Transverse colon (tissue), 4 donors: ENCODE results near the gene FAM217A. TPM values are rescaled to one million over a fixed set of nuclear protein-coding genes. Genes with fewer than 3 reads are reported as not detected.

ENCODE experiments used
- DNase-seq: peaks from one replicate; pipeline ENCODE4 v3.0.0-alpha.2; 2019
- H3K27ac ChIP-seq, 4 donors: fragments of 200-600 bp; sonication (generic); 2 replicates each; pipeline ENCODE4 v1.5.1; 2016 to 2018; ENCODE audit warnings: inconsistent platforms in 4 of 4
- H3K27me3 ChIP-seq: fragments of 200-600 bp; sonication (generic); 2 replicates; pipeline ENCODE4 v1.5.1; 2017; ENCODE audit warnings: inconsistent platforms
- H3K36me3 ChIP-seq, 4 donors: fragments of 200-600 bp; sonication (generic); 2 replicates each; pipeline ENCODE4 v1.5.1; 2017 to 2019; ENCODE audit warnings: inconsistent platforms in 4 of 4
- H3K4me1 ChIP-seq, 4 donors: fragments of 200-600 bp; sonication (generic); 2 replicates each; pipeline ENCODE4 v1.5.1; 2017 to 2020; ENCODE audit warnings: inconsistent platforms in 4 of 4
- H3K4me3 ChIP-seq, 4 donors: fragments of 200-600 bp; sonication (generic); 1 replicate in 1 of 4; 2 replicates in 3 of 4; pipeline versions ENCODE4 v1.5.1 to v1.6.1; 2017 to 2019; ENCODE audit warnings: inconsistent platforms in 4 of 4
- H3K9me3 ChIP-seq, 2 donors: fragments of 200-600 bp; sonication (generic); 2 replicates each; pipeline ENCODE4 v1.5.1; 2017 to 2019; ENCODE audit warnings: inconsistent platforms in 2 of 2
- EP300 ChIP-seq: sonication (generic); formaldehyde crosslinking; IDR thresholded peaks from one replicate; pipeline ENCODE4 v1.6.1; 2017; ENCODE audit warnings: antibody characterized with exemption, low read depth
- POLR2A ChIP-seq: fragments of 450-650 bp; IDR thresholded peaks from one replicate; pipeline ENCODE4 v1.6.1; 2016; ENCODE audit warnings: antibody characterized with exemption, mild to moderate bottlenecking, moderate library complexity
- POLR2AphosphoS5 ChIP-seq, 3 donors: sonication (generic); formaldehyde crosslinking; IDR thresholded peaks; one replicate each; pipeline ENCODE4 v1.6.1; 2016; ENCODE audit warnings: antibody characterized with exemption in 3 of 3
- WGBS, 2 donors: methylation state at CpG; one replicate each; pipeline ENCODE4 v1.1.5; 2018; ENCODE audit warnings: low coverage in 1 of 2; 5-methylcytosine and 5-hydroxymethylcytosine counted together
- in situ Hi-C, 4 donors: fragments of 200-750 bp; cut with MboI; loops; one replicate each; pipeline versions ENCODE4 v1.15.0 to v1.15.1; 2017; ENCODE audit warnings: low sequenced_read_pairs in 3 of 4, low pct_ligation_motif_present in 1 of 4, low pct_unique_long_range_greater_than_20kb in 1 of 4
- intact Hi-C: fragments of 100-400 bp; cut with DNase I; formaldehyde crosslinking; loops from one replicate; pipeline ENCODE4 v1.15.1; 2023; ENCODE audit warnings: low total_unique reads
- total RNA-seq, 4 donors: library from RNA; depleted of rRNA; stranded (reverse); fragments of >200 nt; gene quantifications; one replicate each; pipeline ENCODE4 v1.1.0, GENCODE V29; 2016
- TF ChIP-seq, protein P1 (sequence below), 5 experiments: fragments of 200-600 bp in 3 of 5; fragments of 450-650 bp in 2 of 5; sonication (generic) in 3 of 5; IDR thresholded peaks; 1 replicate in 2 of 5; 2 replicates in 3 of 5; pipeline ENCODE4 v1.5.1; 2016 to 2017; ENCODE audit warnings: antibody characterized with exemption in 5 of 5, inconsistent platforms in 3 of 5, mild to moderate bottlenecking in 2 of 5, moderate library complexity in 1 of 5

The FAM217A gene, protein sequence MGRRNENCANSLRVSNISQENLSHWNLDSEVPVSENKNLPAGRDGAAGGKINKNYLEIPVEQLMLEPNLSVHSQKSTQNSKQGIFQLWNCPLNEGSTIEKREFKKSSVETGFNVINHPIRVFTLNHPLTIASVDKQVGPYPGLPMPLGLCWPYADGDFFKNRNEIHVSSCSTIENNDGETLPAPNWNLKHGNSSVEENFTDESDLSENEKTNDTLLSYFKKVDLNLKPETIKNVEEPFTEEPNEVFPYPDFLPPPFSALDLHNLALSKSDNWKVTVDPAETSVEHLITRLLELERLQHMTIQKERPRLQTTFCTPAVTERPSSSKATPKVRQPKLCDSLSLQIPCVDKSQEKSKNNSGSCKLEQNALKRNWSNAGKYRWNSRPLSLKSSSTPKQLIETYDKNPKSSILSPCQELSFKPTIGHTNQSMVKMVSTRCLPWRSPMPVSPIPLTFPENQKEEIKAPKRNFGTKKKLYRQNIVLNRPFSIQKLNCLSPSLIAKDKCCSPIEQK
- not detected for total RNA-seq

- intact Hi-C loops (no loop called here), in situ Hi-C loops (no loop called here)
- H3K27ac ChIP-seq = no peak within 1 kb of the TSS
- no peaks in the 10 kb centered on the region for H3K9me3 ChIP-seq
- WGBS, 2 donors = 81% methylated on average over 87 of the region's 91 CpGs; no CpG with 5 or more reads in 1 of the 2 donors
- no peaks in the 10 kb centered on the region for H3K36me3 ChIP-seq
- TF ChIP-seq POLR2A = no peak
- TF ChIP-seq, protein P1, sequence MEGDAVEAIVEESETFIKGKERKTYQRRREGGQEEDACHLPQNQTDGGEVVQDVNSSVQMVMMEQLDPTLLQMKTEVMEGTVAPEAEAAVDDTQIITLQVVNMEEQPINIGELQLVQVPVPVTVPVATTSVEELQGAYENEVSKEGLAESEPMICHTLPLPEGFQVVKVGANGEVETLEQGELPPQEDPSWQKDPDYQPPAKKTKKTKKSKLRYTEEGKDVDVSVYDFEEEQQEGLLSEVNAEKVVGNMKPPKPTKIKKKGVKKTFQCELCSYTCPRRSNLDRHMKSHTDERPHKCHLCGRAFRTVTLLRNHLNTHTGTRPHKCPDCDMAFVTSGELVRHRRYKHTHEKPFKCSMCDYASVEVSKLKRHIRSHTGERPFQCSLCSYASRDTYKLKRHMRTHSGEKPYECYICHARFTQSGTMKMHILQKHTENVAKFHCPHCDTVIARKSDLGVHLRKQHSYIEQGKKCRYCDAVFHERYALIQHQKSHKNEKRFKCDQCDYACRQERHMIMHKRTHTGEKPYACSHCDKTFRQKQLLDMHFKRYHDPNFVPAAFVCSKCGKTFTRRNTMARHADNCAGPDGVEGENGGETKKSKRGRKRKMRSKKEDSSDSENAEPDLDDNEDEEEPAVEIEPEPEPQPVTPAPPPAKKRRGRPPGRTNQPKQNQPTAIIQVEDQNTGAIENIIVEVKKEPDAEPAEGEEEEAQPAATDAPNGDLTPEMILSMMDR (IDR thresholded peaks at IDR 0.05) = no peak
- peaks cover 13% of the 10 kb centered on the region for H3K27me3 ChIP-seq
- no peak for DNase-seq
- H3K4me3 ChIP-seq = no peak within 1 kb of the TSS
- H3K4me1 ChIP-seq = peaks cover 0 to 4% (median 0%) of the 10 kb centered on the region in 4 donors
Observed at GRCh38 chr6:4078691-4079471, at the start of gene FAM217A. Gene FAM217A, minus strand, starts transcription at chr6:4079137. Its CDS starts 1,723 bp downstream, at chr6:4077414.

DNA sequence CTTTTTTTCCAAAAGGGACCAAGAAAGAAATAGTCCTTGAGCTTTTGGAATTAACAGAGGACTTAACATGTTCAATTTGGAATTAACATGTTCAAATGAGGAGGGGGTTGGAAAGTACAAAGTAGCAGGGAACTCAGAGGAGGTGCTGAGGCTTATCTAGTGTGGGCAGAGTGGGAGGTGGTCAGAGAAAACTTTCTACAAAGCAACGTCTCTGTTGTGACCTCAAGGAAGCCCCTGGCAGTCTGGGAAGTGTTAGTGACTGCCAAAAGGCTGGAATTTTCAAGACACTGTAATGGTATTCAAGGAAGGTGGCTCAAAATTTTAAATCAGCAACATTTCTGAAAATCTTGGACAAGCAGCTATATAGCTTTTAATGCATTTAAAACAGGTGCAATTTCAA is 49.1 kb upstream of the FAM217A start:
- no peak overlapping the region for H3K4me3 ChIP-seq
- in situ Hi-C loops = loop anchor here in 1 of 4 donors (25.0 kb wide), 1 partner anchor 391 kb away; no protein-coding TSS in a partner anchor
- peaks cover 0 to 69% (median 28%) of the 10 kb centered on the region in 4 donors for H3K36me3 ChIP-seq
- peaks cover 0 to 11% (median 2%) of the 10 kb centered on the region in 4 donors for H3K4me1 ChIP-seq
- H3K27ac ChIP-seq = no peak overlapping the region
- TF ChIP-seq POLR2A (no peak), EP300 (no peak), POLR2AphosphoS5 (IDR thresholded peaks at IDR 0.05) (no peak)
- TF ChIP-seq, protein P1 (IDR thresholded peaks at IDR 0.05) = no peak
- no peaks in the 10 kb centered on the region for H3K9me3 ChIP-seq
- no peak for DNase-seq
- WGBS, 2 donors = 17 to 45% methylated on average over 1 of the region's 1 CpG
- H3K27me3 ChIP-seq = no peaks in the 10 kb centered on the region
- intact Hi-C loops = loop anchor here (10.0 kb wide), 1 partner anchor 93 kb away; no protein-coding TSS in a partner anchor

GRCh38 chr6:4125933-4126864 is 47.3 kb upstream of the FAM217A start:
- in situ Hi-C loops = loop anchor here in 1 of 4 donors (25.0 kb wide), 1 partner anchor 389 kb away; no protein-coding TSS in a partner anchor
- Histone ChIP-seq H3K27ac (no peak overlapping the region), H3K27me3 (no peaks in the 10 kb centered on the region), H3K36me3 (peaks cover 0 to 73% (median 33%) of the 10 kb centered on the region in 4 donors), H3K4me3 (no peak overlapping the region), H3K9me3 (no peaks in the 10 kb centered on the region), H3K4me1 (peaks cover 0 to 7% (median 2%) of the 10 kb centered on the region in 4 donors)
- 80% methylated on average over 8 of the region's 8 CpGs for WGBS, 2 donors
- TF ChIP-seq POLR2A = no peak
- no peak for TF ChIP-seq EP300
- TF ChIP-seq, protein P1 (IDR thresholded peaks at IDR 0.05) = no peak
- TF ChIP-seq POLR2AphosphoS5 (IDR thresholded peaks at IDR 0.05) = no peak
- intact Hi-C loops = loop anchor here (10.0 kb wide), 1 partner anchor 91 kb away; no protein-coding TSS in a partner anchor
- no peak for DNase-seq
